Stimulated activated CD4-positive, alpha-beta T cell treated with anti-CD3 and anti-CD28 coated beads, Interleukin-12 subunit alpha, Interleukin-12 subunit beta, amount 100 ng/mL, for 4 hours (primary cell): ENCODE measurements around the gene BCCIP.

ENCODE experiments used
- DNase-seq: peaks from one replicate; pipeline ENCODE4 v3.0.0-alpha.2; 2020

BCCIP gene

GRCh38 chr10:125848371-125848770 is 25.0 kb downstream of the BCCIP start:
- no peak for DNase-seq

GRCh38 chr10:125848857-125849256 is 25.5 kb downstream of the BCCIP start:
- no peak for DNase-seq

- no peak for DNase-seq
Observed at GRCh38 chr10:125849448-125849847, 26.1 kb downstream of the BCCIP start.

GRCh38 chr10:125850766-125851731 is 27.7 kb downstream of the BCCIP start:
- DNase-seq, result no peak

- DNase-seq, result no peak
Observed at GRCh38 chr10:125852487-125852886, 29.1 kb downstream of the BCCIP start.

- DNase-seq, result no peak
Observed at GRCh38 chr10:125857185-125857760, 33.9 kb downstream of the BCCIP start.

- no peak for DNase-seq
Observed at GRCh38 chr10:125859128-125859817, 35.9 kb downstream of the BCCIP start.

- no peak for DNase-seq
Observed at GRCh38 chr10:125865120-125865519, 41.8 kb downstream of the BCCIP start.

- no peak for DNase-seq
Observed at GRCh38 chr10:125866421-125867029, 43.2 kb downstream of the BCCIP start.

- no peak for DNase-seq
Observed at GRCh38 chr10:125868372-125868975, 45.1 kb downstream of the BCCIP start.

GRCh38 chr10:125871338-125871737 is 48.0 kb downstream of the BCCIP start:
- no peak for DNase-seq

- no peak for DNase-seq
Observed at GRCh38 chr10:125878957-125879835, 55.9 kb downstream of the BCCIP start.

GRCh38 chr10:125880719-125881118 is 57.4 kb downstream of the BCCIP start:
- no peak for DNase-seq

- DNase-seq, result no peak
Observed at GRCh38 chr10:125881192-125881591, 57.8 kb downstream of the BCCIP start, which contains the start of gene DHX32. TSS of gene DHX32 (minus strand) at chr10:125881292. CDS start at chr10:125880824, 468 bp downstream.

GRCh38 chr10:125882596-125882995 is 59.2 kb downstream of the BCCIP start:
- DNase-seq, result no peak

GRCh38 chr10:125883211-125883610 is 59.9 kb downstream of the BCCIP start:
- DNase-seq, result no peak
